Neural crest cell (in vitro differentiated cells): Measurements from ENCODE around the gene PANX2. TPM values are rescaled to one million over a fixed set of nuclear protein-coding genes. Genes with fewer than 3 reads are reported as not detected.

Experiments
- DNase-seq: peaks from one replicate; pipeline ENCODE4 v3.0.0; 2021; ENCODE audit warnings: low read depth, mixed read lengths, low spot score
- H3K27ac Mint-ChIP-seq: one replicate; pipeline ENCODE4 v1.8.0; 2021; ENCODE audit warnings: mild to moderate bottlenecking, mixed read lengths; ENCODE audit not compliant: unreplicated experiment
- H3K27me3 Mint-ChIP-seq: 2 replicates; pipeline ENCODE4 v1.8.0; 2021; ENCODE audit warnings: low read depth, mild to moderate bottlenecking, mixed read lengths
- H3K36me3 Mint-ChIP-seq: 2 replicates; pipeline ENCODE4 v1.8.0; 2021; ENCODE audit warnings: low read depth, mild to moderate bottlenecking, mixed read lengths
- H3K4me1 Mint-ChIP-seq: 2 replicates; pipeline ENCODE4 v1.8.0; 2021; ENCODE audit warnings: mixed read lengths
- H3K4me3 Mint-ChIP-seq: one replicate; pipeline ENCODE4 v1.8.0; 2021; ENCODE audit warnings: mild to moderate bottlenecking, mixed read lengths
- H3K9me3 Mint-ChIP-seq: 2 replicates; pipeline ENCODE4 v1.8.0; 2021; ENCODE audit warnings: mixed read lengths
- CTCF ChIP-seq: fragments of 200-600 bp; sonication (generic); conservative IDR thresholded peaks from 2 replicates; pipeline ENCODE4 v1.5.0; 2021; ENCODE audit warnings: antibody characterized with exemption, mild to moderate bottlenecking
- total RNA-seq: library from RNA; stranded (reverse); gene quantifications from 2 replicates; pipeline ENCODE4 v1.2.1, GENCODE V29; 2021

PANX2 gene
- total RNA-seq, 1 donor from 2014 or later: 2.5 TPM

GRCh38 chr22:50226063-50226874 lies 55.7 kb downstream of the PANX2 start:
- no peaks in the 10 kb centered on the region for H3K9me3 Mint-ChIP-seq
- H3K27me3 Mint-ChIP-seq: no peaks in the 10 kb centered on the region
- no peaks in the 10 kb centered on the region for H3K4me1 Mint-ChIP-seq
- H3K27ac Mint-ChIP-seq: no peak overlapping the region
- no peak for TF ChIP-seq CTCF
- no peak overlapping the region for H3K4me3 Mint-ChIP-seq
- no peak for DNase-seq
- peaks cover 3% of the 10 kb centered on the region for H3K36me3 Mint-ChIP-seq

GRCh38 chr22:50226875-50227165 lies 56.3 kb downstream of the PANX2 start:
- Mint-ChIP-seq H3K9me3 (no peaks in the 10 kb centered on the region), H3K36me3 (peaks cover 3% of the 10 kb centered on the region), H3K4me3 (no peak overlapping the region), H3K27ac (no peak overlapping the region), H3K27me3 (no peaks in the 10 kb centered on the region), H3K4me1 (no peaks in the 10 kb centered on the region)
- DNase-seq: no peak
- no peak for TF ChIP-seq CTCF

- H3K4me1 Mint-ChIP-seq: no peaks in the 10 kb centered on the region
- no peaks in the 10 kb centered on the region for H3K9me3 Mint-ChIP-seq
- H3K27ac Mint-ChIP-seq: no peak overlapping the region
- no peak for DNase-seq
- H3K27me3 Mint-ChIP-seq: no peaks in the 10 kb centered on the region
- no peak overlapping the region for H3K4me3 Mint-ChIP-seq
- H3K36me3 Mint-ChIP-seq: peaks cover 3% of the 10 kb centered on the region
- TF ChIP-seq CTCF: no peak
These were observed 57.2 kb downstream of the PANX2 start for GRCh38 chr22:50227579-50228215.

- no peak for DNase-seq
- Mint-ChIP-seq H3K36me3 (no peaks in the 10 kb centered on the region), H3K4me3 (no peak overlapping the region), H3K4me1 (no peaks in the 10 kb centered on the region), H3K27ac (no peak overlapping the region), H3K9me3 (no peaks in the 10 kb centered on the region), H3K27me3 (no peaks in the 10 kb centered on the region)
- no peak for TF ChIP-seq CTCF
These were observed 57.8 kb downstream of the PANX2 start for GRCh38 chr22:50228366-50228765.

GRCh38 chr22:50229370-50229769 lies 58.8 kb downstream of the PANX2 start:
- peak overlapping the region; percentile 75 for H3K27ac Mint-ChIP-seq
- DNase-seq: no peak
- no peaks in the 10 kb centered on the region for H3K27me3 Mint-ChIP-seq
- H3K4me1 Mint-ChIP-seq: no peaks in the 10 kb centered on the region
- no peak for TF ChIP-seq CTCF
- H3K9me3 Mint-ChIP-seq: no peaks in the 10 kb centered on the region
- peaks cover 4% of the 10 kb centered on the region for H3K36me3 Mint-ChIP-seq
- no peak overlapping the region for H3K4me3 Mint-ChIP-seq

Other genes starting within 250 kb of the PANX2 start
- gene PIM3, start 210.0 kb upstream of the PANX2 start, total RNA-seq: 29.9 and 31.0 TPM in 2 replicates
- 0.07 TPM in 1 of 2 replicates, not detected in the other for gene IL17REL, start 158.0 kb upstream of the PANX2 start, total RNA-seq
- not detected in 2 replicates for gene TTLL8, start 112.4 kb upstream of the PANX2 start, total RNA-seq
- gene MLC1, start 85.3 kb upstream of the PANX2 start, total RNA-seq: 2.0 and 3.3 TPM in 2 replicates
- gene MOV10L1, start 80.7 kb upstream of the PANX2 start, total RNA-seq: not detected in 2 replicates
- gene TRABD, start 15.2 kb downstream of the PANX2 start, total RNA-seq: 45.7 and 46.9 TPM in 2 replicates
- 24.3 and 24.5 TPM in 2 replicates for gene SELENOO, start 30.3 kb downstream of the PANX2 start, total RNA-seq
- gene TUBGCP6, start 74.3 kb downstream of the PANX2 start, total RNA-seq: 48.8 and 54.4 TPM in 2 replicates
- gene HDAC10, start 80.5 kb downstream of the PANX2 start, total RNA-seq: 49.9 and 52.9 TPM in 2 replicates
- gene MAPK12, start 91.0 kb downstream of the PANX2 start, total RNA-seq: 45.1 and 46.5 TPM in 2 replicates
- 15.9 and 16.3 TPM in 2 replicates for gene MAPK11, start 99.6 kb downstream of the PANX2 start, total RNA-seq
- 128 and 130 TPM in 2 replicates for gene PLXNB2, start 136.9 kb downstream of the PANX2 start, total RNA-seq
- gene DENND6B, start 156.3 kb downstream of the PANX2 start, total RNA-seq: 18.8 and 22.0 TPM in 2 replicates
- gene PPP6R2, start 172.6 kb downstream of the PANX2 start, total RNA-seq: 54.8 and 55.9 TPM in 2 replicates